ENCODE data around the gene P2RX1. TPM values are rescaled to one million over a fixed set of nuclear protein-coding genes. Genes with fewer than 3 reads are reported as not detected.

The P2RX1 gene
- total RNA-seq, 1 donor from 2014 or later = 0.47 TPM

DNA sequence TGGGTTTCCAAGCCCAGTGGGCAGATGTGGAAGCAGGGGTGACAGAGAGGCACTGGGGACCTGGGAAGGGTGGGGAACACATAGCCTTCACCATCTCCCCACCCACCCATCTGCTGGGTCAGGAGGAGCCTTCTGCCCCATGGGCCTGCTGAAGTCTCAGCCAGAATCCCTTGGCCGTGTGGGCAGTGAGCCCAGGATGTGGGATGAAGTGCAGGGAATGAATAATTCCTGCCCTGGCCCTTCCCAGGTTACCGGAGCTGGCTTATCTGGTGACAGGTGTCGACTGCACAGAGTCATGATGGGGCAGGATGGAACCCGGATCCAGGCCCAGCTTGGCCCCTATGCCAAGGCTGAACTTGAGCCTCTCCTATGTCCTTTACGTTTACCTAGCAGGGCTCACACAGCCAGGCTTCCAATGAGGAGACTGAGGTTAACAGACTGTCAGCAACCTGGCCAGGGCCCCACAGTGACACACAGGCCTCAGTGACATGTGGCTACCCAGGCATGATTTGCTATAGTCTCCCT is 30.5 kb upstream of the P2RX1 start:
- Mint-ChIP-seq H3K4me1 (no peaks in the 10 kb centered on the region), H3K9me3 (no peaks in the 10 kb centered on the region), H3K27me3 (no peaks in the 10 kb centered on the region), H3K4me3 (no peak overlapping the region), H3K36me3 (ENCODE audit: low read depth) (peaks cover 40% of the 10 kb centered on the region), H3K27ac (no peak overlapping the region)
- intact Hi-C loops (cut with micrococcal nuclease) = no loop called here
- no peak for DNase-seq

DNA sequence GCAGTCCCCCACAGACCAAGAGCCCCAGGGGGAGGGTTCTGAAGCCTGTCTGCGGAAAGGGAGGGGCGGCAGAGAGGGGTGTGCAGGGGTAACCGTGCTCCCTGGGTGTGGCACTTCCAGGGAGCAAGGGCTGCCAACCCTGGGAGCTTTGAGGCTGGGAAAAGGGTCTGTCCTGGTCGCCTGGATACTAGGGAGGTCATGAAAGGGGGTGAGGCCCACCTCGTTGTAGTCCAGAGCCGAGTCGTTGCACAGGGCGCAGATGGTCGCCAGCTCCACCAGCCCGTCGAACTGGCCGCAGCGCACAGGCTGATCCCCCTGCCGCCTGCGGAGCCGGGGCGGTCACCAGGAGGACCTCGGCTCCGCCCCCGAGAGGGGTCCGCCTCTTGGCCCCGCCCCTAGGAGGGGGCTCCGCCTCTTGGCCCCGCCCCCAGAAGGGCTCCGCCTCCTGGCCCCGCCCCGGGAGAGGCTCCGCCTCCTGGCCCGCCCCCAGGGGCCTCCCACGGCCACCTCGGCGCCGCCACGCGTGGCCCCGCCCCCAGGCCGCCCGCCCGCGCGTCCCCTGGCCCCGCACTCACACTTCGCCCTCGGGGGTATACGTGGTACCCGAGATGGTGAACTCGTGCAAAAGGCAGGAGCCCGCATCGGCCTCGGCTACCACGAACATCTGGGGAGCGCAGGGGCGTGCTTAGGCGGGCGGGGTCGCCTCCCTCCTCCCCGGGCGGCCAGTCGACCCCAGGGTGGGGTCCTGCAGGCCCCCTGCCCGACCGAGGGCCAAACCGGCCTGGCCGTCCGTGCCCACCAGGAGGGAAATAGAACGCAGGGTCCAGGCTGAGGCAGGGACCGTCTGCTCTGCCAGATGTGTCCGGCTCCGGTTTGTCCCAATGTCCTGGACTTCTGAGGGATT is 28.5 kb upstream of the P2RX1 start:
- DNase-seq = peak; percentile 69
- Mint-ChIP-seq H3K36me3 (ENCODE audit: low read depth) (peaks cover 45% of the 10 kb centered on the region), H3K4me3 (no peak overlapping the region), H3K27me3 (no peaks in the 10 kb centered on the region), H3K9me3 (no peaks in the 10 kb centered on the region), H3K27ac (no peak overlapping the region), H3K4me1 (no peaks in the 10 kb centered on the region)
- intact Hi-C loops (cut with micrococcal nuclease) = no loop called here

DNA sequence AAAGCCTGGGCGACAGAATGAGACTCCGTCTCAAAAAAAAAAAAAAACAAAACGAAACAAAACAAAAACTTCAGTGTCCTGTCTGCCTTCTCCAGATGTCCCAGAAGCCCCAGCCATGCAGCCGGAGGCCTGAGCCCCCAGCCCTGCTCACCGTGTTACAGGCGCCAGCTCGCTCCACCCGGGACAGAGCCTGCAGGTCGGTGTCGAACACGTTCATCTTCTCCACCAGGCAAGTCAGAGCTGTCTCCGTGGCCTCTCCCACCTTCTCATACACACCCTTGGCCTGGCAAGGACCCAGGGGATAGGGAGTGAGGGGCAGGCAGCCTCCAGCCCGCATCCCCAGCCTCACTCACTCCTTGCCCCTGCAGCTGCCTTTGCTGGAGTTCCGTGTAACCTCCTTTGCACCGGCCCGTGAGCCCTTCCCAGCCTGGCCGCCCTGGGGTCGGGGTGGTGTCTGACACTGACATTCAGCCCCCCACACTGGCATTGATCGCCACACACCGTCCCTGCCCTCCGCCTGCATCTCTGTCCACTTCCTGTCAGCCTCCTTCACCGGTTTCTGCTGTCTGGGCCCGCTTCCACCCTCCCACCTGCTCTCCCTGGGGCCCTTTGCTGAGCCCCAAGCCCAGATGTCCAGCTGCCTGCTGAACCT is 27.1 kb upstream of the P2RX1 start:
- Mint-ChIP-seq H3K4me3 (no peak overlapping the region), H3K27ac (no peak overlapping the region), H3K36me3 (ENCODE audit: low read depth) (peaks cover 45% of the 10 kb centered on the region), H3K27me3 (no peaks in the 10 kb centered on the region), H3K9me3 (no peaks in the 10 kb centered on the region), H3K4me1 (no peaks in the 10 kb centered on the region)
- intact Hi-C loops (cut with micrococcal nuclease) = no loop called here
- DNase-seq = no peak

DNA sequence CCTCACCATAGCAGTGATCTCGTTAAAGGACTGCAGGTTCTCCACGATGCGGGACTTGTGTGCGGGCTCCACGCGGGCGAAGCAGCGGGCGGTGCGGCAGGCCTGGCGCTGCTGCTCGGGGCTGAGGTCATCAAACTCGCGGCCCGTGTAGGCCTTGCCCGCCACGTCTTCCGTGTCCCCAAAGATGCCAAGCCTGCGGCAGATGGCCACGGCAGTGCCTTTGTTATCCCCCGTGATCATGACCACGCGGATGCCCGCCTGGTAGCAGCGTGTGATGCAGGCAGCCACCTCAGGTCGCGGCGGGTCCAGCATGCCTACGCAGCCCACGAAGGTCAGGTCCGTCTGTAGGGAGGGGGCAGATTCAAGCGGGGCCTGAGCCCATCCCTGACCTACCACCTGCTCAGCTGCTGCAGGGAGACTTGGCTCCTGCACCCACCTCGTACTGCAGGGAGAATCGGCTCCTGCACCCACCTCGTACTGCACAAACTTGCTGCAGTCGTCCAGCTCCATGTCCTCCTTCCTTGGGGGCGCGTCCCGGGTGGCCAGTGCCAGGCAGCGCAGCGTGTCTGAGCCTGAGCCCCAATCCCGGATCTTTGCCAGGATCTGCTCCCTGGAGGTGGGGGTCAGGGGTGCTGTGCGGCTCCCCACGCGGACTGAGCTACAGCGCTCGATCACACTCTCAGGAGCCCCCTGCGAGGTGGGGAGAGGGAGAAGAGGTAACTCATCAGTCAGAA is 24.9 kb upstream of the P2RX1 start:
- Mint-ChIP-seq H3K9me3 (no peaks in the 10 kb centered on the region), H3K27me3 (no peaks in the 10 kb centered on the region), H3K27ac (no peak overlapping the region), H3K36me3 (ENCODE audit: low read depth) (peaks cover 56% of the 10 kb centered on the region), H3K4me3 (no peak overlapping the region), H3K4me1 (no peaks in the 10 kb centered on the region)
- intact Hi-C loops (cut with micrococcal nuclease) = no loop called here
- DNase-seq = no peak

DNA sequence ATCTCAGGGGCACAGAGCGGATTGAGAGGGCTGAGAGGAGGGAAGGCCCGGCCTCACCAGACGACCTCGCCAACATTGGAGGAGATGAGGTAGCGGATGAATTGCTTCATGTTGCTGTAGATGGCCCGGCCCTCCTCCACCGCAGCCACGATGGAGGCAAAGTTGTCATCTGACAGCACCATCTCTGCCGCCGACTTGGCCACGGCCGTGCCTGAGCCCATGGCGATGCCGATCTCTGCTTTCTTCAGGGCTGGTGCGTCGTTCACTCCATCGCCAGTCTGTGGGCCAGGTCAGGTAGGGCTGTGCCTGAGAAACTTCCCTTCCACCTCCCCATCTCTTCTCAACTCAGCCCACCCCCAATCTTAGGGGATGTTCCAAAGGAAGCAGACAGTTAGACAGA is 21.1 kb upstream of the P2RX1 start:
- no peak overlapping the region for H3K4me3 Mint-ChIP-seq
- H3K27ac Mint-ChIP-seq = no peak overlapping the region
- H3K4me1 Mint-ChIP-seq = no peaks in the 10 kb centered on the region
- H3K36me3 Mint-ChIP-seq (ENCODE audit: low read depth) = peaks cover 49% of the 10 kb centered on the region
- H3K27me3 Mint-ChIP-seq = no peaks in the 10 kb centered on the region
- H3K9me3 Mint-ChIP-seq = no peaks in the 10 kb centered on the region
- DNase-seq = no peak
- intact Hi-C loops (cut with micrococcal nuclease) = no loop called here

DNA sequence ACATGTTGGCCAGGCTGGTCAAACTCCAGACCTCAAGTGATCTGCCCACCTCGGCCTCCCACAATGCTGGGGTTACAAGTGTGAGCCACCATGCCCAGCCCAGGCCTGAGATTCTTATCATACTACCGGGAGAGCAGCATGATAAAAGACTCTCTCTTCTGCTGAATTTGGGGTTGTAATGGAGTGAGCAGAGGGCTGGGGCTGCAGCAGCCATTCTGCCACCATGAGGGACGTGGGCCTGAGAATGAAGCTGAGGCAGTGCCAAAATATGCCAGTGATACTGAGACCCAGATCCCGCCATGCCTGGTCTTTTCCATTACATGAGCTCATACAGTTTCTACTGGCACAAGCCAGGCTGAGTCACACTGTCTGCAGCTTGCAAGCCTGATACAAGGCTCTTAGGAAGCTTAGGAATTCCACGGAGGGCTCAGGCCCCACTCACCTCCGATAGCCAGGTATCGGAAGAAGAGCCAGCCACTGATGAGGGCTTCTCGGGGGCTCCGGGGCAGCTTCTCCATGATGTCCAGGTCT is 19.6 kb upstream of the P2RX1 start:
- Mint-ChIP-seq H3K4me3 (no peak overlapping the region), H3K36me3 (ENCODE audit: low read depth) (peaks cover 56% of the 10 kb centered on the region), H3K27ac (peak overlapping the region; percentile 51), H3K27me3 (no peaks in the 10 kb centered on the region), H3K4me1 (no peaks in the 10 kb centered on the region), H3K9me3 (no peaks in the 10 kb centered on the region)
- DNase-seq = no peak
- intact Hi-C loops (cut with micrococcal nuclease) = no loop called here

DNA sequence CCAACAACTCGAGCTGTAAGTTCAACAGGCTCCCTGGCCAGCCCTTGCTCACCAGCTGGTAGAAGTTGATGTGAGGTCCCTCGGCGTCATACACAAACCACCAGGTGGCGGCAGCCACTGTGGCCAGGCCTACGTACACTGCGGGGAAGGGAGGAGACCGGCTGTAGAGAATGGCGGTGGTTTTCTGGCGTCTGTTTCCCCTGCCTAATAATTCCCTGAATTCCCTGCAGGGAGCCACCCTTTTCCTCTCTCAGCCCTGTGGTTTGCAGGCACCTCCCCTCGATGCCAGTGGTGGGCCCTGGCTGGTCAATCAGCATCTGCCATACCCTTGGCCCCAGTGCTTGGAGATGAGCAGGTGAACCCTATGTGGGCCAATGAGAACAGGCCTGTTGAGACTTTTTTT is 18.9 kb upstream of the P2RX1 start:
- Mint-ChIP-seq H3K27ac (no peak overlapping the region), H3K27me3 (no peaks in the 10 kb centered on the region), H3K4me1 (no peaks in the 10 kb centered on the region), H3K36me3 (ENCODE audit: low read depth) (peaks cover 57% of the 10 kb centered on the region), H3K9me3 (no peaks in the 10 kb centered on the region), H3K4me3 (no peak overlapping the region)
- peak; percentile 79 for DNase-seq
- intact Hi-C loops (cut with micrococcal nuclease) = no loop called here

DNA sequence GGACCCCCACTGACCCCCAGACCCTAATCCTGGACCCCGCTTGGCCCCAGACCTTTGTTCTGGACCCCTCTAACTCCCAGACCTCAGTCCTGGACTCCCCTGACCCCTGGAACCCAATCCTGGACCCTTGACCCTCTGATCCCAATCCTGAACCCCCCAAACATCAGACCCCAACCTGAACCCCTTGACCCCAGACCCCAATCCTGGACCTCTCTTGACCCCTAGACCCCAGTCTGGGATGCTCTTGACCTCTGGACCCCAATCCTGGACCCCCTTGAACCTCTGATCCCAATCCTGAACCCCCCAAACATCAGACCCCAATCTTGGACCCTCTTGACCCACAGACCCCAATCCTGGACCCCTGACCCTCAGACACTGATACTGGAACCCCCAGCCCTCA is 13.5 kb upstream of the P2RX1 start:
- intact Hi-C loops (cut with micrococcal nuclease) = no loop called here
- Mint-ChIP-seq H3K4me1 (no peaks in the 10 kb centered on the region), H3K4me3 (no peak overlapping the region), H3K27ac (no peak overlapping the region), H3K9me3 (no peaks in the 10 kb centered on the region), H3K27me3 (no peaks in the 10 kb centered on the region), H3K36me3 (ENCODE audit: low read depth) (peaks cover 40% of the 10 kb centered on the region)
- no peak for DNase-seq

DNA sequence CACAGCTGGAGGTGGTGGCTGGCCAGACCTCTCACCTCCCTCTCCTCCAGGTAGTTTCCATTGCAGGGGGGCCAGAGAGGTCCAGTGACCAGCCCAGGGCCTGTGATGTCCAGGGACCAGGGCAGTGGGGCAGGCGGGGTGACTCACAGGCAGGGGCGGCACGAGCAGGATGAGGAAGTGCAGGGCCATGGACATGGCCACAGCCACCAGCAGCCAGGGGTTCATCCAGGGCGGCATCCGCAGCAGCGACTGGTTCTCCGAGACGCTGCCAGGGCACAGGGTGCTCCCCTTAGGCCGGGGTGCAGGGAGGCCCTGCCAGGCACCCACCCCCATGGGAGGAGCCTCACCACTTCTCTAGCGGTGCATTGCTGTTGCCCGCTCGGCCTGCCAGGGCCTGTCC is 12.9 kb upstream of the P2RX1 start:
- H3K36me3 Mint-ChIP-seq (ENCODE audit: low read depth) = peaks cover 38% of the 10 kb centered on the region

DNA sequence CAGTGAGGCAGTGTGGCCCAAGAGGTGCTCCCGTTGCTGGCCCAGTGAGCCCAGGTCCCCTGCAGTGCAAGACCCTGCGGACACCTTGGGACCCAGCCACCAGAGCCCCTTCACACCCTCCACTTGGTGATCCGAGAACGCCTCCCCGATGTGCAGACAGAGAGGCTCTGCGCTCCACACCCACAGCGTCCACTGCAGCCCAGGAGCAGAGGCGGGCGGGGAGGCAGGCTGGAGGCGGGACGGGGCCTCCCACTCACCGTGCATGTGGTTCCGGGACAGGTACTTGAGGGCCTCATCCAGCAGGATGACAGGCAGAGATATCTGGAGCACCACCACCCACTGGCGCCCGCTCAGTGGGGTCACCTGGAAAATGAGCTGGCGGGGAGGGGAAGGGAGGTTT is 12.1 kb upstream of the P2RX1 start:
- DNase-seq = no peak
- no peaks in the 10 kb centered on the region for H3K9me3 Mint-ChIP-seq
- H3K4me3 Mint-ChIP-seq = no peak overlapping the region
- peaks cover 38% of the 10 kb centered on the region for H3K36me3 Mint-ChIP-seq (ENCODE audit: low read depth)
- intact Hi-C loops (cut with micrococcal nuclease) = no loop called here
- no peaks in the 10 kb centered on the region for H3K4me1 Mint-ChIP-seq
- no peak overlapping the region for H3K27ac Mint-ChIP-seq
- H3K27me3 Mint-ChIP-seq = no peaks in the 10 kb centered on the region

More for the DNA sequence above, 12.9 kb upstream of the P2RX1 start:
- Mint-ChIP-seq H3K4me1 (no peaks in the 10 kb centered on the region), H3K27me3 (no peaks in the 10 kb centered on the region), H3K27ac (no peak overlapping the region), H3K9me3 (no peaks in the 10 kb centered on the region), H3K4me3 (no peak overlapping the region)
- intact Hi-C loops (cut with micrococcal nuclease) = no loop called here
- DNase-seq = no peak

DNA sequence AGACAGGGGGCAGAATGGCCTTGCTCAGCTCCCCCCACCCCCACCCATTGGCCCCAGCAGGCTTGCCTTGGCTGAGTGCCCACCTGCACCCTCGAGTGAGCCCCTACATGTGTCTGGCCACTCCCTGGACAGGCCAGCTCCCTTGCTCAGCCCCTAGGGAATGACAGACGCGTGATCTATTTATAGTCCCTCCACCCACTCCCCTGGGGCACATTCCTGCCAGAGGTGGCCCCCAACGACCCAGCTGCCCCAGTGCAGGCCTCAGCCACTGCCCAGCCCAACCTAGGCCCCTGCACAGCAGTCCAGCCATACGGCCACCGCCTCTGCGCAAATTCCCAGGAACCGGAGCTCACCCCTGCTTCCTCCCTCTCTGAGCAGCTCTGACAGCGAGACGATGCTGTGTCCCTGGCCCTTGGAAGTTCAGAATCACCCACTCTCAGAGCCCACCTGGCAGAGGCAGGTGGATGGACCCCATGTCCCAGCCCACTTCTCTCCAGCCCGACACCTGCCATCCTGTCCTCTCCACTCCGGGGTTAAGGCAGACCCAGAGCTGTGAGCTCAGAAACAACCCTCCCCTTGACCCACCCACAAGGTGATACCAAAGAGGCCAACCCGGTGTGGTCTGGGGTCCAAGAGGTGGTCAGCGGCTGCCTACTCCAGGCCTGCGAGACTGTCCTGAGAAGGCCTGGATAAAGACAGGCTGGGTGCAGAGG is 11.5 kb upstream of the P2RX1 start:
- Mint-ChIP-seq H3K4me3 (no peak overlapping the region), H3K36me3 (ENCODE audit: low read depth) (peaks cover 38% of the 10 kb centered on the region), H3K9me3 (no peaks in the 10 kb centered on the region), H3K27ac (no peak overlapping the region), H3K4me1 (no peaks in the 10 kb centered on the region), H3K27me3 (no peaks in the 10 kb centered on the region)
- intact Hi-C loops (cut with micrococcal nuclease) = no loop called here
- no peak for DNase-seq

DNA sequence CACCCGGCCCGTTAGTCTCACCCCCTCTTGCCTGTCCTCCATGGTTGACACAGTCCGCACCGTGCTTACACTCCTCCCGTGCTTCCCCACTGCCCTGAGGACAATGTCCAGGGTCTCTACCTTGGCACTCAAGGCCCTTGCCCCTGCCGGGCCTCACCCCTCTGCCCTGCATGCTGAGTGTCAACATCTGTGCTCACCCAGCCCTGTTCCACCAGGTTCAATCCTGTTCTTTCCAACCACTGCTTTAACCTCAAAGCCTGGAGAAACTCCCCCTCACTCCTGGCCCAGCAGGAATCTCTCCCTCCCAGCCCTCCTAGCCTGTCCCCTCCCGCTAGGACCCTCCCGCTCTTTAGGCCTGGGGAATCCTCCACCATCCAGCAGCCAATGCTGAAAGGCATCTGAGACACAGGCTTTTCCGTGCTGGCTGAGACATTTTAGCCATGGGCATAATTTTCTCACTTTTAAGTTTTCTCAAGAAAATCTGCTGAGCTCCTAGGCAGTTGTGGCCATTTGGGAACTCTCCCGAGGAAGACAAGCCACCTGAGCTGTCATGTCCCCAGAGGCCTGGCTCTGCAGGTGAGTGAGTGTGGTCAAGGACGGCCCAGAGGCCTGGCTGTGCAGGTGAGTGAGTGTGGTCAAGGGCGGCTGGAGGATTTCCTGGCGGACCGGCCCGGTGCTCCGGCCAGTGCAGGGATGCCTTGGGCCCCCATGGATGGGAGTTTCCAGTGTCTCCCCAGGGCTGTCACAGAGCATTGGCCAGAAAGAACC is 10.8 kb upstream of the P2RX1 start:
- intact Hi-C loops (cut with micrococcal nuclease) = no loop called here
- Mint-ChIP-seq H3K4me3 (no peak overlapping the region), H3K4me1 (no peaks in the 10 kb centered on the region), H3K36me3 (ENCODE audit: low read depth) (peaks cover 34% of the 10 kb centered on the region), H3K9me3 (no peaks in the 10 kb centered on the region), H3K27ac (no peak overlapping the region), H3K27me3 (no peaks in the 10 kb centered on the region)
- no peak for DNase-seq
